HepG2 (cell line): Measurements from ENCODE around the gene ACTR10.

Source experiments
- CREB1 ChIP-seq, 2 experiments: fragments of 450-650 bp in 1 of 2; IDR thresholded peaks; 2 replicates each; pipeline ENCODE4 v1.6.1; 2016 to 2017; ENCODE audit warnings: control low read depth in 1 of 2, mild to moderate bottlenecking in 1 of 2, missing compliant biosample characterization in 1 of 2, missing genetic modification characterization in 1 of 2
- RAD21 ChIP-seq: fragments of 450-650 bp; formaldehyde crosslinking; IDR thresholded peaks from 2 replicates; pipeline ENCODE4 v1.5.0; 2020; ENCODE audit warnings: mild to moderate bottlenecking
- RCOR2 ChIP-seq: IDR thresholded peaks from 2 replicates; pipeline ENCODE4 v1.6.1; 2016; ENCODE audit warnings: missing biosample characterization, missing genetic modification reagents
- SMAD9 ChIP-seq: sonication (generic); formaldehyde crosslinking; IDR thresholded peaks from 2 replicates; pipeline ENCODE4 v1.5.1; 2020; ENCODE audit warnings: mild to moderate bottlenecking, missing genetic modification reagents
- SOX6 ChIP-seq, 2 experiments: fragments of 450-650 bp in 1 of 2; sonication (generic) in 1 of 2; formaldehyde crosslinking in 1 of 2; IDR thresholded peaks; 2 replicates each; pipeline versions ENCODE4 v1.4.0 to v1.6.1; 2017 to 2020; ENCODE audit warnings: antibody characterized with exemption in 1 of 2, mild to moderate bottlenecking in 1 of 2, missing genetic modification reagents in 1 of 2
- TCF7 ChIP-seq: sonication (generic); IDR thresholded peaks from 2 replicates; pipeline ENCODE4 v1.6.1; 2016; ENCODE audit warnings: antibody characterized with exemption, low read depth
- ZNF256 ChIP-seq: sonication (generic); formaldehyde crosslinking; conservative IDR thresholded peaks from 2 replicates; pipeline ENCODE4 v1.4.0; 2020; ENCODE audit warnings: missing genetic modification reagents
- TF ChIP-seq, protein P1 (sequence below), 2 experiments: sonication (generic) in 1 of 2; formaldehyde crosslinking in 1 of 2; IDR thresholded peaks; 2 replicates each; pipeline versions ENCODE4 v1.4.0 to v1.6.1; 2016 to 2020; ENCODE audit warnings: borderline replicate concordance in 1 of 2, low read depth in 1 of 2, mild to moderate bottlenecking in 1 of 2, missing genetic modification reagents in 1 of 2
- TF ChIP-seq, protein P2 (sequence below): sonication (generic); formaldehyde crosslinking; conservative IDR thresholded peaks from 2 replicates; pipeline ENCODE4 v1.4.0; 2020; ENCODE audit warnings: missing genetic modification reagents

DNA sequence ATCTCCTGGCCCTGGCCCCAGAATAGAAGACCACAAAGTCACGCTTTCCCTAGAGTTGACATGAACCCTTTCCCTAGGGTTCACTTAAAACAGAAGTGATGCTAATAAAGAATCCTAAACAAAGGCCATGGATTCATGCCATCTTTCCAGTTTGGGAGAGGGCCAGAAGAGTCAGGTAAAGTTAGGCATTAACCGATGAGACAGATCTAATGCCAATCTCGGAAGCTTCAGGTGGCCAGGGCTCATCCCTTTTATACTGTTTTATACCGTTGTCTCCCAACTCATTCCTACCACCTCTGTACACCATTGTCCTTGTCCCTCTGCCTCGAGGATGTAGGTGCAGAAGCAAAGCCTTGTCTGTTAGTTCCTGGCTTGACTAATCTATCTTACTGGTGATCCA, 22.8 kb upstream of the ACTR10 start:
- TF ChIP-seq ZNF256 (CRISPR knock-in tag) (no peak), SMAD9 (CRISPR knock-in tag) (no peak), SOX6 (IDR thresholded peaks at IDR 0.05) (no peak), SOX6 (CRISPR knock-in tag; IDR thresholded peaks at IDR 0.05) (no peak), CREB1 (IDR thresholded peaks at IDR 0.05) (no peak), CREB1 (CRISPR knock-in tag; IDR thresholded peaks at IDR 0.05) (no peak), RCOR2 (CRISPR knock-in tag) (no peak), RAD21 (CRISPR knock-in tag) (no peak), TCF7 (no peak)
- TF ChIP-seq, protein P1, sequence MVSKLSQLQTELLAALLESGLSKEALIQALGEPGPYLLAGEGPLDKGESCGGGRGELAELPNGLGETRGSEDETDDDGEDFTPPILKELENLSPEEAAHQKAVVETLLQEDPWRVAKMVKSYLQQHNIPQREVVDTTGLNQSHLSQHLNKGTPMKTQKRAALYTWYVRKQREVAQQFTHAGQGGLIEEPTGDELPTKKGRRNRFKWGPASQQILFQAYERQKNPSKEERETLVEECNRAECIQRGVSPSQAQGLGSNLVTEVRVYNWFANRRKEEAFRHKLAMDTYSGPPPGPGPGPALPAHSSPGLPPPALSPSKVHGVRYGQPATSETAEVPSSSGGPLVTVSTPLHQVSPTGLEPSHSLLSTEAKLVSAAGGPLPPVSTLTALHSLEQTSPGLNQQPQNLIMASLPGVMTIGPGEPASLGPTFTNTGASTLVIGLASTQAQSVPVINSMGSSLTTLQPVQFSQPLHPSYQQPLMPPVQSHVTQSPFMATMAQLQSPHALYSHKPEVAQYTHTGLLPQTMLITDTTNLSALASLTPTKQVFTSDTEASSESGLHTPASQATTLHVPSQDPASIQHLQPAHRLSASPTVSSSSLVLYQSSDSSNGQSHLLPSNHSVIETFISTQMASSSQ (IDR thresholded peaks at IDR 0.05; ENCODE audit: low read depth), result no peak
- TF ChIP-seq, protein P1 (CRISPR knock-in tag; IDR thresholded peaks at IDR 0.05; ENCODE audit: borderline replicate concordance), result no peak
- TF ChIP-seq, protein P2, sequence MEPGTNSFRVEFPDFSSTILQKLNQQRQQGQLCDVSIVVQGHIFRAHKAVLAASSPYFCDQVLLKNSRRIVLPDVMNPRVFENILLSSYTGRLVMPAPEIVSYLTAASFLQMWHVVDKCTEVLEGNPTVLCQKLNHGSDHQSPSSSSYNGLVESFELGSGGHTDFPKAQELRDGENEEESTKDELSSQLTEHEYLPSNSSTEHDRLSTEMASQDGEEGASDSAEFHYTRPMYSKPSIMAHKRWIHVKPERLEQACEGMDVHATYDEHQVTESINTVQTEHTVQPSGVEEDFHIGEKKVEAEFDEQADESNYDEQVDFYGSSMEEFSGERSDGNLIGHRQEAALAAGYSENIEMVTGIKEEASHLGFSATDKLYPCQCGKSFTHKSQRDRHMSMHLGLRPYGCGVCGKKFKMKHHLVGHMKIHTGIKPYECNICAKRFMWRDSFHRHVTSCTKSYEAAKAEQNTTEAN (CRISPR knock-in tag), result no peak
